ENCODE measurements around the gene MMP25.

Gene MMP25

DNA sequence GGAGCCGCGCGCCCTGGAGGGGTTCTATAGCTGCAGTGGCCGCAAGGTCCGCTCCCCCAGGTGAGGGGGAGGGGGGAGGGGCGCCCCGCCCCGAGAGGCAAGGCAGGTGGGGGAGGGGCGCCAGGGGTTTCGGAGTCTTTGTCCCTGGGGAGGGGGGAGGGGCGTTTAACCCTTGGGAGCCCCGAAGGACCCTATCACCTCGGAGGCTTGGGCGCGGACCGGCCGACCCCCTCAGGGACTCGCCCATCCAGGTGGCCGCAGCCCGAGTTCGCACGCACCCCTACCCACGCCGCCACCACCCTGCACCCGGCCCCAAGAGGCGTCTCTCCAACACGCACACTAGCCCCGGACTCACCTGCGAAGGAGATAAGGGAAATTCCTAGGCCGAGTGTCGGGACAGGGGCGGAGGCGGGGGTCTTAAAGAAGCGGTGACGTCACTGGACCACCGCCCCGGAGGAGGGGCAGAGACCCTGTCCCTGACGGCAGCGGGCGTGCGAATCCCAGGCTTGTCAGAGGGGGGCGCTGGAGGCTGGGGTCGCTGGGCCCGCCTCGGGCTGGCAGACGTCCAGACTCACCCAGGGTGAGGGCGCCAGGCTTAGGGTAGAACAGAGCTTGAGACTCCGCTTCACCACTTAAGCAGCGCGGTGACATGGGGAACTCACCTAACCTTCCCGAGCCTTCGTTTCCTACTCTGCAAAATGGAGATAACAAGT, 28.4 kb upstream of the MMP25 start, which contains the start of gene CLDN6:
CLDN6 (minus strand) TSS at position 390 of the 713 bp plus-strand sequence. CDS start 2,162 bp downstream, outside the sequence.
- no peak for DNase-seq (ENCODE audit: low read depth)

DNA sequence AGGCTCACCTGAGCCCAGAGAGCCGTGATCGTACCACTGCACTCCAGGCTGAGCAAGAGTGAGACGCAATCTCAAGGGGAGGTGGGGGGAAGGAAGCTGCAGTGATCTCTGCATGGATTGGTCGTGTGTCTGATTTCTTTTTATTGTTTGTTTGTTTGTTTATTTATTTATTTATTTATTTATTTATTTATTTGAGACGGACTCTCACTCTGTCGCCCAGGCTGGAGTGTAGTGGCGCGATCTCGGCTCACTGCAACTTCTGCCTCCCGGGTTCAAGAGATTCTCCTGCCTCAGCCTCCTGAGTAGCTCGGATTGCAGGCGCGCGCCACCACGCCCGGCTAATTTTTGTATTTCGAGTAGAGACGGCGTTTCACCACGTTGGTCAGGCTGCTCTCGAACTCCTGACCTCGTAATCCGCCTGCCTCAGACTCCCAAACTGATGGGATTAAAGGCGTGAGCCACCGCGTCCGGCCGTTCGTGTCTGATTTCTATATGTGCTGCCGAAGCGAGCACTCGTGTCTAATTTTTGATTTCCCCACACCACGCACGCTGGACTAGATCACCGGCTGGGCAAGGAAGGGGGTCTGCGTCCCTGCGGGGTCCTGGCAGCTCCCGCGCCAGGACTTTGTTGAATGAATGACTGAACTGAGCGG, 26.6 kb upstream of the MMP25 start:
- no peak for DNase-seq (ENCODE audit: low read depth)

DNA sequence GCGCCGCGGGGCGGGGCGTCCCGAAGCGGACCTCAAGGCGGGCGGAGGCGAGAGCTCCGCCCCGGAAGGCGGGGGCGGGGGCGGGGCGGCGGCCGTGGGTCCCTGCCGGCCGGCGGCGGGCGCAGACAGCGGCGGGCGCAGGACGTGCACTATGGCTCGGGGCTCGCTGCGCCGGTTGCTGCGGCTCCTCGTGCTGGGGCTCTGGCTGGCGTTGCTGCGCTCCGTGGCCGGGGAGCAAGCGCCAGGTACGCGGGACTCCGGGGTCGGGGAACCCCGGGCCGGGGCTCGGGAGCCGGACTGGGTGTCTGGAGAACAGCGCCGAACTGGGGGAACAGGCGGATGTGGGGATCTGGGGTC, 26.1 kb upstream of the MMP25 start, which contains the start of gene TNFRSF12A:
TNFRSF12A (plus strand) TSS at position 122 of the 357 bp plus-strand sequence; CDS start at position 152, 30 bp downstream.
- DNase-seq (ENCODE audit: low read depth): peak; percentile 83

DNA sequence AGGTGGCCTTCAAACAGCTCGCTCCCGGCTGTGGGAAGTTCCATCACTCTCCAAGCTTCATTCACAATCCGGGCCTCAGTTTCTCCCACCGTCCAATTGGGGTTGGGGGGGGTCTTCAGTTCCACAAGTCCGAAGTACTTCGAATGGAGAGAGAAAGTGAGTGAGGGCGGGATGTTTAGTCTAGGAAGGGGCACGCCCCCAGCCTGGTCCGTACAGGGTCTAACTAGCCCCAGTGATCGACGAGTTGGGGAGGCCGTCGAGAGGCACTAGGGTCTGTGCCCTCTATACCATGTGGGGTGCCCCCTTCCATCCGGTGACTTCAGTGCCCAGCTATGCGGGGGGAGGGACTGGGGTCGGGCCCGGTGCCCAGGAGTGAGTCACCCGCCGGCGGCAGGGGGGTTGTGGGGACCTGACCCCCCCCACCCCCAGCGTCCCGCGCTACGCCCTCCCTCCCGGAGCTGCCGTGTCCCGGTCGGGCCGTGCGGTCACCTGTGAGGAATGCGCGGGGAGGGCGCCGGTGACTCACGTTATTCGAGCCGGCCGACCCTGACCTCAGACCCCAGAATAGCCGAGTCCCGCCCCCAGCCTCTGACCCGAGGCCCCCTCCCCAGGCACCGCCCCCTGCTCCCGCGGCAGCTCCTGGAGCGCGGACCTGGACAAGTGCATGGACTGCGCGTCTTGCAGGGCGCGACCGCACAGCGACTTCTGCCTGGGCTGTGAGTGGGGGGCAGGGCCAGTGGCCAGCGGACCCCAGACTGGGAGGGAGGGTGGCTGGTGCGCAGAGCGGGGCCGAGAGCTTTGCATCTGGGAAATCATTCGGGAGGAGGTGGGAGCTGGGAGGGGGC, 25.5 kb upstream of the MMP25 start:
- peak; percentile 93 for DNase-seq (ENCODE audit: low read depth)

DNA sequence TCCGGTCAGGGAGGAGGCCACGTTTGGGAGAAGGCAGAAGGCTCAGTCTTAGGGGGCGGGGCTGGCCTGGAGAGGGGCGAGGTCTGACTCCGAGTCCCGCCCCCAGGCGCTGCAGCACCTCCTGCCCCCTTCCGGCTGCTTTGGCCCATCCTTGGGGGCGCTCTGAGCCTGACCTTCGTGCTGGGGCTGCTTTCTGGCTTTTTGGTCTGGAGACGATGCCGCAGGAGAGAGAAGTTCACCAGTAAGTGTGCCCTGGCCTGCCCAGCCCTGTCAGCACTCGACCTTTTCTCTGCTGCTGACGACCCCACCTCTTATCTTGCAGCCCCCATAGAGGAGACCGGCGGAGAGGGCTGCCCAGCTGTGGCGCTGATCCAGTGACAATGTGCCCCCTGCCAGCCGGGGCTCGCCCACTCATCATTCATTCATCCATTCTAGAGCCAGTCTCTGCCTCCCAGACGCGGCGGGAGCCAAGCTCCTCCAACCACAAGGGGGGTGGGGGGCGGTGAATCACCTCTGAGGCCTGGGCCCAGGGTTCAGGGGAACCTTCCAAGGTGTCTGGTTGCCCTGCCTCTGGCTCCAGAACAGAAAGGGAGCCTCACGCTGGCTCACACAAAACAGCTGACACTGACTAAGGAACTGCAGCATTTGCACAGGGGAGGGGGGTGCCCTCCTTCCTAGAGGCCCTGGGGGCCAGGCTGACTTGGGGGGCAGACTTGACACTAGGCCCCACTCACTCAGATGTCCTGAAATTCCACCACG, 24.7 kb upstream of the MMP25 start:
- DNase-seq (ENCODE audit: low read depth): peak; percentile 97

DNA sequence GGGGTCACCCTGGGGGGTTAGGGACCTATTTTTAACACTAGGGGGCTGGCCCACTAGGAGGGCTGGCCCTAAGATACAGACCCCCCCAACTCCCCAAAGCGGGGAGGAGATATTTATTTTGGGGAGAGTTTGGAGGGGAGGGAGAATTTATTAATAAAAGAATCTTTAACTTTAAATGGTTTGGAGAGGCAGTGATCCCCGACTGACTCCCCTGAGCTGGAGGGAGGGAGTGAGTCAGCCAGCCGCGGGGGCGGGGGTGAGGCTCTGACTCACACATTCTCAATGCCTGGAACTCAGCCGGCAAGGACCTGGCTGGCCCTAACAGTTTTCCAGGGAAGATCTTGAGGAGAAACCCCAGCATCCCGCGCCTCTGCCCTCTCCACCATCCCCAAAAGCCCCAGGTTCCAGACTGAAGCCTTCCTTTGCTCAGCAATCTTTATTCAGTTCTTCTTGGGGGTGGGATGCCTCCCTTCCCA, 24.1 kb upstream of the MMP25 start:
- peak; percentile 96 for DNase-seq (ENCODE audit: low read depth)

- DNase-seq (ENCODE audit: low read depth): no peak
Observed at GRCh38 chr16:3022684-3023414, 23.5 kb upstream of the MMP25 start.

DNA sequence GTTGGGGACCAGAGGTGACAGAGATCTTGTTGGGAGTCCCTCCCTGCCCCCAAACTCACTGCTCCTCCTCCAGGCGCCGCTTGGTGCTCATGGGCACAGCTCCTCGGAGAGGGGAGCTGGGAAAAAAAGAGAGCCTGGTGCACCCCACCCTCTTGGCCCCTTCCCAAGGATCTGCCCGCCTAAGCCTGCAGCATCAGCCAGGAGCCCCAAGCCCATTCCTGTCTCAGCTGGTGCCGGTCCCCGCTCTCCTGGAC, 23.0 kb upstream of the MMP25 start:
- DNase-seq (ENCODE audit: low read depth): peak; percentile 85

- DNase-seq (ENCODE audit: low read depth): peak; percentile 98
Observed at GRCh38 chr16:3023669-3024478, 22.5 kb upstream of the MMP25 start, which contains the start of the genes HCFC1R1 and THOC6. TSS of gene HCFC1R1 (minus strand) at chr16:3023942. CDS start at chr16:3023941, 1 bp downstream. TSS of gene THOC6 (plus strand) at chr16:3024035. CDS start at chr16:3024327, 292 bp downstream.

DNA sequence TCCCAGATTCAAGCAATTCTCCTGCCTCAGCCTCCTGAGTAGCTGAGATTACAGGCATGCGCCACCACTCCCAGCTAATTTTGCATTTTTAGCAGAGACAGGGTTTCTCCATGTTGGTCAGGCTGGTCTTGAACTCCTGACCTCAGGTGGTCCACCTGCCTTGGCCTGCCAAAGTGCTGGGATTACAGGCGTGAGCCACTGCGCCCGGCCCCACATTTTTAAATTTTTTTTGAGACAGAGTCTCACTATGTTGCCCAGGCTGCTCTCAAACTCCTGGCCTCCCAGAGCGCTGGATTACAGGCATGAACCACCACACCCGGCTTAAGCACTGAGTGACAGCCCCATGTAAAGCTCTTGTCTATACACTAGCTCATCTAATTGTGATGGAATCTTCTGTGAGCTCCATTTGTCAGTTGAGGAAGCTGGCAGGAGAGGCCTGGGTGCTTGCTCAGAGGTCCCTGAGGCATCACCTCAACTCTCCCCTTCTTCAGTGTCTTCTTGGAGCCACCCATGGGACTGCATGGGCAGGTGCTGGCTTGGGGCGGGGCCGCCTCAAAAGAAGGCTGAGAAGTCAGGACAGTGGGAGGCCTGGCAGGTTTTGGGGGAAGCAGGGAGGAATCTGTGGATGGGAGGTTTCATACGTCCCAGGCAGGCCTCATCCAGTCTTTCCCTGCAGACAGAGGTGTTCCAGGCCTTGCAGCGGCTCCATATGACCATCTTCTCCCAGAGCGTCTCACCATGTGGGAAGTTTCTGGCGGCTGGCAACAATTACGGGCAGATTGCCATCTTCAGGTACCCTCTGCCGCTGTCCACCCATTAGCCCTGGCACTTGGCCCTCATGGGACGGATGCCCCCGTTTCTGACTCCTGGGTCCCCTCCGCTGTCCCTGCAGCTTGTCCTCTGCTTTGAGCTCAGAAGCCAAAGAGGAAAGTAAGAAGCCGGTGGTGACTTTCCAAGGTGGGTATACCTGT, 21.0 kb upstream of the MMP25 start:
- DNase-seq (ENCODE audit: low read depth): no peak

GRCh38 chr16:3026003-3026378, 20.4 kb upstream of the MMP25 start:
- no peak for DNase-seq (ENCODE audit: low read depth)

DNA sequence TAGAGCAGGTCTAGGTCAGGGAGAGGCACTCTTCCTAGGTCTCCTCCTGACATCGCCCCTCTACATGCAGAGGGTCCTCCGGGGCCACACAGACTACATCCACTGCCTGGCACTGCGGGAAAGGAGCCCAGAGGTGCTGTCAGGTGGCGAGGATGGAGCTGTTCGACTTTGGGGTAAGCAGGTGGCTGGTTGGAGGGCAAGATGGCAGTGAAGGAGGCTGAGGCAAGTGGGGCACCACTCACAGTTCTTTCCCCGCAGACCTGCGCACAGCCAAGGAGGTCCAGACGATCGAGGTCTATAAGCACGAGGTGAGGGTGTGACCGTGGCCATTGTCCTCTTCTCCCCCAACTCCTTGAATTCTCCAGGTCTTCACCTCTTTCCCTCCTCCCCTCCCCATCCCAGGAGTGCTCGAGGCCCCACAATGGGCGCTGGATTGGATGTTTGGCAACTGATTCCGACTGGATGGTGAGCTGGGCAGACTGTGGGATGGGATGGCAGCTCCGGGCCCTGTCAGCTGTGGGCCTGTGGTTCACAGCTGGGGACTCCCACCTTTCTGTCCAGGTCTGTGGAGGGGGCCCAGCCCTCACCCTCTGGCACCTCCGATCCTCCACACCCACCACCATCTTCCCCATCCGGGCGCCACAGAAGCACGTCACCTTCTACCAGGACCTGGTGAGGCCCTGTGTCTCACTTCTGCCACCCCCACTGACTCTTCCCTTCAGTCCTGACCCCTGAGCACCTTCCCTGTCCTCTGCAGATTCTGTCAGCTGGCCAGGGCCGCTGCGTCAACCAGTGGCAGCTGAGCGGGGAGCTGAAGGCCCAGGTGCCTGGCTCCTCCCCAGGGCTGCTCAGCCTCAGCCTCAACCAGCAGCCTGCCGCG, 19.5 kb upstream of the MMP25 start:
- DNase-seq (ENCODE audit: low read depth): no peak

GRCh38 chr16:3027489-3027795, 18.9 kb upstream of the MMP25 start:
- no peak for DNase-seq (ENCODE audit: low read depth)

GRCh38 chr16:3027983-3028715, 18.2 kb upstream of the MMP25 start:
- peak; percentile 70 for DNase-seq (ENCODE audit: low read depth)

- no peak for DNase-seq (ENCODE audit: low read depth)
Observed at GRCh38 chr16:3028716-3029319, 17.5 kb upstream of the MMP25 start.

DNA sequence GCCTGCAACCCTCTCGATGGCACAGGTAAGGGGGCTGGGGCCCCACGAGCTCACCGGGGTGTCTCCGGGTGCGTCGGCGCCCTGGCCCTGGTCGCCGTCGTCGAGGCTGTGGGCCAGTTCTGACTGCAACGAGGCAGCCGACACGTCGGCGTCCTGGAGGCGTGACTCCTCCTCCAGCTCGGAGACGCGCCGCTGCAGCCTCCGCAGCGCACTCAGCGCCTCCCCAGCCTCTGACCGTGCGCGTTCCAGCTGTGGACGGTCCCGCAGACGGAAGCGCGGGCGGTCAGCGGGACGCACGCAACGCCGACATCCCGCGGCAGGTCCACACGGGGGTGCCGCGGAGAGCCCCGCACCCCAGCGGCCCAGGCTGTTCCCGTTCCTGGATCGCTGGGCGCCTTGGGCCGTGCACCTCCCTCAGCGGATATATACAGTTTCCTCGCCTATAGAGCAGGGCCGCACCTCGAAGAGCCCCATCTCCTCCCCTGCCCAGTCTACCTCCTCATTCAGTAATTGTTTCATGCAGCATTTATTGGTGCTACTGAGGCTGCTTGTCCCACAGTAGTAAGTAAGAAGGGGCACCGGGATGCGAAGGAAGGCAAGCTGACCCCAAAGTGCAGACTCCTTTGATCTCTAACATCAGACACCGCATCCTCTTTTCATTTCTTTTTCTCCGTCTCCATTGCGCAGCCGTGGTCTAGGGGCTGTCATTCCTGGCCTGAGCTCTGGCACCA, 16.7 kb upstream of the MMP25 start:
- DNase-seq (ENCODE audit: low read depth): no peak
